ENCODE data around the gene TNFRSF19.
A peak's percentile ranks its signal among the peaks of the same experiment; 100 is the strongest.
"Not testable (repeated sequence)": the region's sequence is repeated elsewhere in the genome, so short reads cannot be mapped to it uniquely, and the experiment has no call there.

TNFRSF19 gene, protein sequence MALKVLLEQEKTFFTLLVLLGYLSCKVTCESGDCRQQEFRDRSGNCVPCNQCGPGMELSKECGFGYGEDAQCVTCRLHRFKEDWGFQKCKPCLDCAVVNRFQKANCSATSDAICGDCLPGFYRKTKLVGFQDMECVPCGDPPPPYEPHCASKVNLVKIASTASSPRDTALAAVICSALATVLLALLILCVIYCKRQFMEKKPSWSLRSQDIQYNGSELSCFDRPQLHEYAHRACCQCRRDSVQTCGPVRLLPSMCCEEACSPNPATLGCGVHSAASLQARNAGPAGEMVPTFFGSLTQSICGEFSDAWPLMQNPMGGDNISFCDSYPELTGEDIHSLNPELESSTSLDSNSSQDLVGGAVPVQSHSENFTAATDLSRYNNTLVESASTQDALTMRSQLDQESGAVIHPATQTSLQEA

DNA sequence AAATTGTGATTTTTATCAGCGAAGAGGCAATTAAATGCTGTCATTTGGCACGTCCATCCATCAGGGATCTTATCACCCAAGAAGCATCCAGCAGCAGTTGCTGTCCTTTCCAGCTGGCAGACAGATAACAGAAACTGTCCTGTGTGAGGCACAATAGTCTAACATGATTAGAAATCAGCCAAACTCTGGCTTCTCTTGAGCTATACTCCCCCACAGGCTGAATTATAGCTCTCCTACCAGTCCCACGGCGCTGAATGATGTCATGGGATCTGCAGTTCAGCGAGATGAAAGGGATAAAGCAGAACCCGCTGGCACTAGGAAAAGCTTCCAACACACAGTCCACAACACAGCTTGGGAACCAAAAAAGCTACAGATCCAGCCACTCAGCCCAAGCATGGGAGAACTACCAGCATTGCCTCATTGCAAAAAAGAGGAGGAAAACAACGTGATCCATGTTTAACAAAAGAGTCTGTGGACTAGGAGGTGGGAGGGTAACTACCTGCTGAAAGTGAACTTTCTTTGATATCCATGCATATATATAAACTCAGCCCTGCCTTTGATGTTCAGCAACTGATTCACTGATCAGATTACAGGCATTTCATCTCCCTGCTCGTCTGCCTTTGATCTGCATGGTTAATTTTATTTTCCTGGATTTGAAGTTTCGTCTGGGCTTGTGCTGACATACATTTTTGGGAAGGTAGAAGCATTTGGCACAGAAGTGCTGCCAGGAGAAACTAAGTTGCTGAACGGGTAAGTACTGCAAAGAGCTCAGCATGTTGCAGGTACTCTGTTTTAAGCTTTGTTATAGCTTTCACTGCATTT, at the start of gene TNFRSF19:
TSS of gene TNFRSF19 (plus strand) at position 314 of the 822 bp plus-strand sequence. CDS start 19,772 bp downstream, outside the sequence.
- peak; percentile 82 for DNase-seq (ENCODE audit: low spot score)

DNA sequence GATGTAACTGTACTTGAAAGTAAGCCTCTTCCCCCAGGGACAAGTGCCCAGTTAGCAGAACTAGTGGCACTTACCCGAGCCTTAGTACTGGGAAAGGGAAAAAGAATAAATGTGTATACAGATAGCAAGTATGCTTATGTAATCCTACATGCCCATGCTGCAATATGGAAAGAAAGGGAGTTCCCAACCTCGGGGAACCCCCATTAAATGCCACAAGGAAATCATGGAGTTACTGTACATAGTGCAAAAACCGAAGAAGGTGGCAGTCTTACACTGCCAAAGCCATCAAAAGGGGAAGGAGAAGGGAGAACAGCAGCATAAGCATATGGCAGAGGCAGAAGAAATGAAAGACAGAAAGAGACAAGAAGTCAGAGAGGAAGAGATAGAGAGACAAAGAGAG, 40.3 kb upstream of the TNFRSF19 start:
- DNase-seq (ENCODE audit: low spot score) = not testable (repeated sequence)

DNA sequence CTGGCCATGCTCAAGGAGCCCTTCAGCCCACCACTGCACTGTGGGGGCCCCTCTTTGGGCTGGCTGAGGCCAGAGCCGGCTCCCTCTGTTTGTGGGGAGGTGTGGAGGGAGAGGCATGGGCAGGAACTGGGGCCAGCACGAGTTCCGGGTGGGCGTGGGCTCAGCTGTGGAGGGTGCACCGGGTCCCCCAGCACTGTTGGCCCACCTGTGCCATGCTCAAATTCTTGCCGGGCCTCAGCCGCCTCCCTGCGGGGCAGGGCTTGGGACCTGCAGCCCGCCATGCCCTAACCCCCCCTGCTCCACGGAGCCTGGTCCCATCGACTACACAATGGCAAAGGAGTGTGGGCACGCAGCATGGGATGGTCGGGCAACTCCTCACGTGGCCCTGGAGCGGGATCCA, 38.8 kb upstream of the TNFRSF19 start:
- no peak for DNase-seq (ENCODE audit: low spot score)

DNA sequence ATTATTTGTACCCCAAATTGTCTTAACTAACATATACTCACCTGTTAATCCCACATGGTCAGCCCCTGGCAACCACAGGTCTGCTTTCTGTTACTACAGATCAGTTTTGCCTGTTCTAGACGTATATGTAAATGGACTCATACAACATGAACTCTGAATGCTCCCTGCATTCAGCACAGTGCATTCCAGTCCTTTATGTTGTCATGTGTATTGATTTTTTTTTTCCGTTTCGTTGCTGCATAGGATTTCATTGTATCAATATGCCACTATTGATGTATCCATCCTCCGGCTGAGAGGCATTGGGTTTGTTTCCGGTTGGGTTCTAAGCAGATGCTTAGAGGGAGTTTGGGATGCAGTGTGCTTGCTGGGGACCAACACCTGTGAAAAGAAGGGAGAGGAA, 36.1 kb upstream of the TNFRSF19 start:
- DNase-seq (ENCODE audit: low spot score) = no peak

DNA sequence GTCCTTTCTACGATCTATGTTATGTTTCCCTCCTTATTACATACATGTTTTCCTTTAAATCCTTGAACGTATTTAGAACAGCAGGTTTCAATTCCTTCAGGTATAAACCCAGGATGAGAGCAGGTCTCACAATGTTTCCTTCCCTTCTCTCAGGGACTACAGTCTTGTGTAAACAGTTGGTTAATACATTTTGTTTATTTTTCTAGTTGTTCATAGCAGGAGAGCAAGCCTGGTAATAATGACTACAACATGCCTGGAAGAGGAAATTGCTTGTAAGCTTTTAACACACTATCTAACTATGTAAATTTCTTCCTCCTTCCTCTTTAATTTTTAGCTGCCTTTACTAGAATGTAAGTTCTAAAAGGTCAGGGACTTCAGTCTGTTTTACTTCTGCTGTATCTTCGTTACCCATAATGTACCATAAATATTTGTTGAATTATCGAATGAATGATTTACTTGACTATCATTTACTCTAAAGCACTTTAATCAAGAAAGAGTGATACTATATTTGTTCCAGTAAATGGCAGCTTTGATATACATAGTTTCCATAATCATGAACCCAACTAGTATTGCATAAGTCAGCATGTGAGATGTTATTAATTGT, 28.9 kb upstream of the TNFRSF19 start:
- DNase-seq (ENCODE audit: low spot score) = no peak

DNA sequence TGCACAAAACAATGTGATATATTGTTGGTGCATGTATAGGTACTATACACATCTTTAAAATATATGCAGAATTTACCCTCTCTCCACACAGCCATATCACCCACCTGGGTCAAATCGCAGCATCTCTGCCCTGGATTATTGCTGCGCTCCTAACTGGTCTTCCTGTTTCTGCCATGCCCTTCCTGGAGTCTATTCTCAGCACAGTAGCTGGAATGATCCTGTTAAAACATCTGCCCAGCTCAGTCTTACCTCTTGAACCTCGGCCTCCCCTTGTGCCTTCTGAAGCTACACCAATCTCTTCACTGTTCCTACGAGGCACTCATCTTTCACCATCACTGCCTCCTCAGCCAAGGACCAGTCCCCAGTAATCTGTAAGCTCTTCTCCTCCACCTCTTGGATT, 25.5 kb upstream of the TNFRSF19 start:
- DNase-seq (ENCODE audit: low spot score) = no peak

DNA sequence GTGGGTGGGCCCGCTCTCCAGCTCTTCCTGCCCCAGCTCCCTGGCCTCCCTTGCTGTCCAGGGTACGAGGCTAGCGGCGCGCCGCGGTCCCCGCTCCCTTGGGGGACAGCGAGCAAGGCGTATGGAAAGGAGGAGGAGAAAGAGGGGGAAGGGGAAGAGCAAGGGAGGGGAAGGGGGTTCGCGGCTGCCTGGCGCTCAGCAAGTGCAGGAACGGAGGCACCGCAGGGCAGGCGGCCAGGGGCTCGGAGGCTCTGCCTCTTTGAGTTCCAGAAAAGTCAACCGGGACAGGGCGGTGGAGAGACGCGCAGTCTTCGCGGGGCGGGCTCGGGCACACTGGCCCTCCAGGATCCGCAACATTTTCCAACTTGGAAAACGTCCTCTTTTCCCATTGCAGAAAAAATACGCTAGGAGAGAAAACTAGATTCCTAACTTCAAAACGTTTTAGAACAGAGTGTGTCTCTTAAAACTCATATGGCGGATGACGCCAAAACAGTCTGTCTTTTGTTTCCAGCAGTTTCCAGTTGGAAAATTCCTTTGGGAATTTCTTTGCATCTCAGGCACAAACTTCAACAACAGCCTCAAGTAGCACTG, 23.1 kb upstream of the TNFRSF19 start:
- DNase-seq (ENCODE audit: low spot score) = peak; percentile 31

DNA sequence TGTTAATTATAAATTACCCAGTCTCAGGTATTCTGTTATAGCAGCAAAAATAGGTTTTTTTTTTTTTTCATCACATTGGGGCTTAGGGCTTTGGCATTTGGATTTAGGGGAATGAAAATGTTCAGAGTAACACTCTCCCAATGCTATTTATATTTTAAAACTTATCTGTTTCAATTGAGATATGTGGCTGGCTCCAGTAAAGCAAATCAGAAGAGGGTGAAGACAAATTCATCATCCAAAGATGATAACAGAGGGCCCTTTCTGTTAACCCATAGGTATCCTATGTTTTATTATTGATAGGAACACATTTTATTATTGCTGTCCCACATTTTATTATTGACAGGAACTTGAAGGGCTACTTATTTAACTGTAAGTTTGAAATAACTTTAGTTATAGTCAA, 20.5 kb upstream of the TNFRSF19 start:
- no peak for DNase-seq (ENCODE audit: low spot score)

DNA sequence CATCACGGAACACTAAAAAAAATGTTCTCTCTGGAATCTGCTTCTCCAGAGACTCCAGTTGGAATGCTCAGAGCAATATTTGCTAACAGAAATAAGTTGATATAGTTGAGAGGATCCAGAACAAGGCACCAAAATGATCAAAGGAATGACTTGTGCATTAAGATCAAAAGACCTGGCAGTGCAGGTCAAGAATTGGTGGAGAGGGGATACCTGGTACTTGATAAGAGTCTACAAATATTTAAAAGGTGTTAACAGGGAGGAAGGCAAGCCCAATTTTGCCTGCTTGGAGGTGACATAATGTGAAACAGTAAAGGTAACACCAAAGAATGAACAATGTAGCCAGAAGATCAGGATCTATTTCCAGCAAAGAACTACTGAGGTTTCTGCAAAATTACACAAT, 20.0 kb upstream of the TNFRSF19 start:
- no peak for DNase-seq (ENCODE audit: low spot score)

DNA sequence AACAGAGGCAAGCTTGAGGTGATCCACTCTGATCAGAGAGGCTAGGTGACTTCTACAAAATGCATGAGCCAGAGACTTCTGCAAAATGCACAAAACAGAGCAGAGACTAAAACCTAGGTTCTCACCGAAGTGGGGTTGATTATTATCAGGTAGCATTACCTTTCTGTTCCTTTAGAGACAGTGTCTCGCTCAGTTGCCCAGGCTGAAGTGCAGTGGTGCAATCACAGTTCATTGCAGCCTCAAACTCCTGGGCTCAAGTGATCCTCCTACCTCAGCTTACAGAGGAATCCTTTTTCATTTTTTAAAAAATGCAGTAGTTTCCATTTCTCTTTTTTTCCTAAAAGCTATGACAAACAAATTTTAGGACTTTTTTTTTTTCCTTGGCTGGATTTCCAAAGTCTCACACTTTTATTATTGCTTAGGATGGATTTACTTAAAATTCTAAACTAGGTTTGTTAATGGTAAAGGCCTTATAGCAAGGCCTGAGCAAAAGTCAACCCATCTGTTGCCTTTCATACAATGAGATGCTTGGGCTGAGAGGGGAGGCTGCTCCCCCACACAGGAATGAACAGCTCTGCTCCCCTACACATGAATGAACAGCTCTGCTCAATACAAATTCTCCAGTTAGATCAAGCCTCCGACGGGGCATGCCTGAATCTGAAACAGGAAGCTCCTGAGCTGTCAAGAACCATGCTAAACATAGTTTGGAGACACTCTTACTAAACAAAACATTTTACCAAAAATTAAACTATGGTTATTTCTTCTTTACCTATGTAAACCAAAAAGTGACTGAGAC, 18.8 kb upstream of the TNFRSF19 start:
- DNase-seq (ENCODE audit: low spot score) = no peak

DNA sequence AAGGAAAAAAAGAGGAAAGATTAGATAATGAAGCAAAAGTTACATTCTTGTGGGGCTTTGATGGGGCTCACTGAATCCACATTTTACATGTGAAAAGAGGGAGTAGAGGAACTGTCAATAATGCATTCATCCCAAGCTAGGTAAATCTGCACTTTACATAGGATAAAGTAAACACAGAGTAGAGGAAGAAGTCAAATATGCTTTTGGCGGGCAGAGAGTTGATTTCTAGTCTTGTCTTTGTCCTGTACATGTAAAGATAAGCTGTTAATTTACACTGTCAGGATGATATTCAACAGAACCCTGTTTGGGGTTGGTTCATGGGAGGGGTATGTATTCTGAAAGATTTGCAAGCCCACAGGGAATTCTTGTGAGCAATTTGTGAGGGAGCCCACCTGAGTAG, 18.0 kb upstream of the TNFRSF19 start:
- DNase-seq (ENCODE audit: low spot score) = no peak

DNA sequence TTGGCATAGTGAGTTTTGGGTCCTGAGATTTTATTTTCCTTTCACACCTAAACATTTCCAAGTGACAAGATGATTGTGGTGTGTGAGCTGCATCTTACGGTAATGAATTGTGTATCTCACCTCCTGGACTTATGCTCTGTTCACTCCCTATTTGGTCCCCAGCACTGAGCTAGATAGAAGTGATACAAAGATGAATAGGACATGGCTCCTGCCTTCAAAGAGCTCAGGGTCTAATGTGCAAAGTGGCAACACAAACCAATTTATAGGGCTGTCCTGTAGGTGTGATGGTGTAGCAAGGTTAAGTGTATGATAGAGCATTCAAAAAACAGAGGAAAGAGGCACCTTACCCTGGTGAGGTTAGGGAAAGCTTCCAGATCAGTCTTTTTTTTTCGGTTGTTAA, 17.6 kb upstream of the TNFRSF19 start:
- DNase-seq (ENCODE audit: low spot score) = no peak

DNA sequence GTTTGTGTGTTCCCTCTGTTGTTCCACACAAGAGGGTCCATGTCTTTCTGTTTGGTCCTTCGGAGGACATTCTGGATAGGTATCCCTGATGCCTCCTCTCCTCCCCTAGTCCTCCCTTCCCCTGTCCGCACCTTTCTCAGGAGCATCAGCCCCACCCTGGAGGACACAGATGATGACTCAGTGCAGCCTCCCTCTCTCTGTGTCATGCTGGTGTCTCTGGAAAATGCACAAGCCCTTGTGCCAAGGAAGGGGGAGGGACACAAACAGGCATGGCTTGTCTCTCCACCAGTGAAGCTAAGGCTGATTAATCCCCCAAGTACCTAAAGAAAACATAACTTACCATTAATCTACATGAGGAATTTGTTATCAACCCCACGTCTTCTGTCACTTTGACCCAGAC, 16.2 kb upstream of the TNFRSF19 start:
- DNase-seq (ENCODE audit: low spot score) = peak; percentile 46

DNA sequence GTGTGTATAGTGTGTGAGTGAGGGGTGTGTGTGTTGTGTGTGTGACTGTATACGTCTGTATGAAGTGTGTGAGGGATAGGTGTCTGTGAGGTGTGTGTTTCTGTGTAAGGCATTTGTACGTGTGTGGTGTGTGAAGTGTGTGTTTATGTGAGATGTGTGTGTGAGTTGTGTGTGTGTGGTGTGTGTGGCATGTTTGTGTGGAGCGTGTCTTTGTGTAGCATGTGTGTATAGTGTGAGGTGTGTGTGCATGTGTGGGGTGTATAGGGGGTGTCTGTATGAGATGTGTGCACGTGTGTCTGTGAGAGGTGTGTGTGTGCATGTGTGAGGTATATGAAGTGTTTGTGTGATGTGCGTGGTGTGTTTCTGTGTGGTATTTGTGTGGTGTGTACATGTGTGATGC, 13.2 kb upstream of the TNFRSF19 start:
- no peak for DNase-seq (ENCODE audit: low spot score)

DNA sequence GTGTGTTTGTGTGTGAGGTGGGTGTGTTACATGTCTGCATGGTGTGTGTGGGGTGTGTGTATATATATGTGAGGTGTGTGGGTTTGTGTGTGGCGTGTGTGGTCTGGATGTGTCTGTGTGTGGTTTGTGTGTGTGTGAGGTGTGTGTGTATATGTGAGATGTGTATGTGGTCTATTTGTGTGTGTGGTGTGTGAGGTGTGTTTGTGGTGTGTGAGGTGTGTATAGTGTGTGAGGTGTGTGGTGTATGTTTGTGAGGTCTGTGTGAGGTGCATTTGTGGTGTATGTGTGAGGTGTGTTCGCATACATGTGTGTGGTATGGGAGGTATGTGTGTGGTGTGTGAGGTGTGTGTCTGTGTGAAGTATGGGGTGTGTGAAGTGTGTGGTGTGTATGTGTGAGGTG, 12.5 kb upstream of the TNFRSF19 start:
- no peak for DNase-seq (ENCODE audit: low spot score)

DNA sequence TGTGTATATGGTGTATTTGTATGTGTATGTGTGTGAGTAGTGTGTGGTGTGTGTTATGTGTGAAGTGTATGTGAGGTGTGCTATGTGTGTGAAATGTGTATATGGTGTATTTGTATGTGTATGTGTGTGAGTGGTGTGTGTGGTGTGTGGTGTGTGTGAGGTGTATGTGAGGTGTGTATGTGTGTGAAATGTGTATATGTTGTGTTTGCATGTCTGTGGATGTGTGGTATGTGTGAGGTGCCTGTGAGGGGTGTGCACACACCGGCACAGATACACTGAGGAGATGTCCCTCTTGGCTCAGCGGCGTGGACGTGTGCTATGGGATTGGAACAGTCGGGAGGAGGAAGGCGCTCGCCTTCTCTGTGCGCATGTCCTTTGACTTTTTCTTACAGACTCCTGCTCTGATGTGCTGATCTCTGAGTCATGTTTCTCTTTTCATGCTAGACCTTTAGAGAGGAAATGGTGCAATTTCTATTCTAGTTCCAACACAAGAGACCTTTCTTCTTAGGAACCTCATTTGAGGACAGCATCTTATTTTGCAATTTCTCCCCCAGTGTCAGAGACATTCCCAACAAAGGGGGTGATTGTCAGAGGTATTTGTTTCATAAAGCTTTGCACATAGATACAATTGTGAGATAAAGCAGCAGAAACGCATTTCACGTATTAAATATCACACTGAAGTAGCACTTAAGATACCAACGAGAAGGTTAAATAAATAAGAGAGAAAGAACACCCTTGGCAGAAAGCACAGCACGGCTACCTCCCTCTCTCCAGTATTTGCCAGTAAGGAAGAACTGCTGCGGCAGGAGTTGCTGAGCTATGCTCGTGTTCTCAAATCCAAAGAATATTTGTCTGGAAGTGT, 11.3 kb upstream of the TNFRSF19 start:
- DNase-seq (ENCODE audit: low spot score) = peak; percentile 95

DNA sequence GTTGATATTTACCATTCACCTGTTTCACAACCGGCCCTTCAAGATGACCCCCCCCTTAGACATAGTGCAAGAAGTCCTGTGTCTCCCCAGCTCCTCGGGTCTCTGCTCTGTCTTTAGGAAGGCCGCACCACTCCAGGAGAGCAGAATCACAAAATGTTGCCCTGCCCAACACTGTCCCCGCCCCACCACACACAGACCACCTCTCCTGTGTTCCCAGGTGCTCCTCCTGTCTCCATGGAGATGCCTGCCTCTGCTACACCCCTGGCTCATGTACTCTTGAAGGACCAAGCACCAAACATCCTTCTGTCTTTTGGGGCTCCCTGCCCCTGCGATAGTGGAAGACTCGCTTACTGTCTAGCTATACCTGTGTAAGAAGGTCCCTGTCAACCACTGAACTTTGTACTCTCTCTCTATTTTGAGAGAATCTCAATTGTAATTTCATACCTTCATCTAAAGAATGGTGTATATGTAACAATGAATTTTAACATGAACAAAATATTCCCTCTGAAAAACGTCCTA, 9.6 kb upstream of the TNFRSF19 start:
- DNase-seq (ENCODE audit: low spot score) = no peak

DNA sequence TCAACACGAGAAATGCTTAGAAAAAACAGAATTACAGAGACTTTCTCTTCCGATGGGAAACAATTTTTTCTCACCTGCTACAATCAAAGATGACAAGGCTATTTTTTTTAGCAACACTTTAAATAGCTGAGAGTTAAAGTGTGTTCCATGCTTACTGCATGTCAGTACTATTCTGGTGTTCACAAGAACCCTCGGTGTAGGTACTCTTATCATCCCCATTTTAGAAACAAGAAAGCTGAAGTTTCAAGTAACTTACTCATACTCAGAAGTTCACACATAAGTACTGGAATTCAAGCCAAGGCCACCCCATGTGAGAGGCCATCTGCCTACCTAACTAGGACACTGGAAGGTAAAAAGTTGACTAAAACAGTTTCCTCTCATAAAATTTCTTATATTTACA, 9.0 kb upstream of the TNFRSF19 start:
- no peak for DNase-seq (ENCODE audit: low spot score)

DNA sequence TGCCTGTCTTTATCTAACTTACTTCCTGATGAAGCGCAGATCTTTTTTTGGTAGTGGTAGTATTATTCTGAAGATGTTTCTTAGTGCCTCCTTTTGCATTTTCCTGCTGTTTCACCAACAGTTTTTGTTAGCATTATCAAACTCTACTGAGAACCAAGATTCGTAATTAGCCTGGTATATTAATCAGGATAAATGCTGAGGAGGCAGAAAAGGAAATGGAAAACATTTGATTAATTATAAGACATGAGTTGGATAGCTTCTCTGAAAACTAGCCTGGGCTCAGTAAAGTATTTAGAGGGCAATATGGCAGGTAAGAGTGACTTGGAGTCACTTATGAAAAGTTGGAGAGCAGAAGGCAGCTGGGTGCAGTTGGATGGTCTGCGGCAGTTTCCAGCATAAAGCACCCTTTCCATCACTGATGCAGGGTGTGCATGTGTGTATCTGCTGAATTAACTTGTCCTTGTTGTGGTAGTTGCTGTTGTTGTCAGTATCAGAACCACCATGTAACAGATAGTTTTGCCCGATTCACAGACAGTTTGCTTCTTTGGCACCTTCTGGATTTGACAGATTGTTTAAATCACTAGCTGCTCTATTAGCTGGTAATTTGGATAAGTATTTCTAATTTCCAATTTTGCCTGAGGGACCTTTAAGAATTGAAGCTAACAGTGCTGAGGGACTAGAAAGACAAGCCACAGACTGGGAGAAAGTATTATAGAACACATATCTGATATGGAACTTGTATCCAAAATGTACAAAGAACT, 6.9 kb upstream of the TNFRSF19 start:
- no peak for DNase-seq (ENCODE audit: low spot score)
